ENCODE results near the gene AOX1.
"Not testable (repeated sequence)": the region's sequence is repeated elsewhere in the genome, so short reads cannot be mapped to it uniquely, and the experiment has no call there.

The AOX1 gene

GRCh38 chr2:200668478-200668877 is 82.7 kb downstream of the AOX1 start:
- DNase-seq (ENCODE audit: low spot score) = no peak

- DNase-seq (ENCODE audit: low spot score) = no peak
Observed at GRCh38 chr2:200669308-200669707, 83.5 kb downstream of the AOX1 start.

- no peak for DNase-seq (ENCODE audit: low spot score)
Observed at GRCh38 chr2:200670313-200670712, 84.5 kb downstream of the AOX1 start.

GRCh38 chr2:200670751-200671150 is 84.9 kb downstream of the AOX1 start:
- DNase-seq (ENCODE audit: low spot score) = no peak

GRCh38 chr2:200673191-200673590 is 87.4 kb downstream of the AOX1 start:
- DNase-seq (ENCODE audit: low spot score) = no peak

GRCh38 chr2:200674837-200675236 is 89.0 kb downstream of the AOX1 start:
- DNase-seq (ENCODE audit: low spot score) = no peak

- no peak for DNase-seq (ENCODE audit: low spot score)
Observed at GRCh38 chr2:200677171-200677570, 91.4 kb downstream of the AOX1 start.

- no peak for DNase-seq (ENCODE audit: low spot score)
Observed at GRCh38 chr2:200677721-200678532, 92.1 kb downstream of the AOX1 start.

- DNase-seq (ENCODE audit: low spot score) = no peak
Observed at GRCh38 chr2:200679127-200679526, 93.3 kb downstream of the AOX1 start.

- DNase-seq (ENCODE audit: low spot score) = no peak
Observed at GRCh38 chr2:200679535-200679934, 93.7 kb downstream of the AOX1 start.

GRCh38 chr2:200681697-200682096 is 95.9 kb downstream of the AOX1 start:
- DNase-seq (ENCODE audit: low spot score) = no peak

GRCh38 chr2:200682407-200682806 is 96.6 kb downstream of the AOX1 start:
- not testable (repeated sequence) for DNase-seq (ENCODE audit: low spot score)

- DNase-seq (ENCODE audit: low spot score) = no peak
Observed at GRCh38 chr2:200687922-200688920, 102.4 kb downstream of the AOX1 start.

- DNase-seq (ENCODE audit: low spot score) = no peak
Observed at GRCh38 chr2:200689115-200689514, 103.3 kb downstream of the AOX1 start.

GRCh38 chr2:200693836-200694470 is 108.1 kb downstream of the AOX1 start:
- no peak for DNase-seq (ENCODE audit: low spot score)

GRCh38 chr2:200695191-200695590 is 109.4 kb downstream of the AOX1 start:
- peak; percentile 30 for DNase-seq (ENCODE audit: low spot score)

- peak; percentile 18 for DNase-seq (ENCODE audit: low spot score)
Observed at GRCh38 chr2:200695601-200696000, 109.8 kb downstream of the AOX1 start.

GRCh38 chr2:200698217-200698616 is 112.4 kb downstream of the AOX1 start:
- DNase-seq (ENCODE audit: low spot score) = no peak

- no peak for DNase-seq (ENCODE audit: low spot score)
Observed at GRCh38 chr2:200699310-200699709, 113.5 kb downstream of the AOX1 start.

- DNase-seq (ENCODE audit: low spot score) = no peak
Observed at GRCh38 chr2:200700856-200701255, 115.0 kb downstream of the AOX1 start.

- DNase-seq (ENCODE audit: low spot score) = no peak
Observed at GRCh38 chr2:200702044-200702443, 116.2 kb downstream of the AOX1 start.

GRCh38 chr2:200702646-200703118 is 116.9 kb downstream of the AOX1 start:
- no peak for DNase-seq (ENCODE audit: low spot score)
